Natural killer cell treated with Interleukin-12 subunit alpha and Interleukin-12 subunit beta and Interleukin-15 and Interleukin-18, amount 100 ng/mL, for 72 hours (primary cell): ENCODE data around the gene SPDYE1. TPM values are rescaled to one million over a fixed set of nuclear protein-coding genes. Genes with fewer than 3 reads are reported as not detected.
A peak's percentile ranks its signal among the peaks of the same experiment; 100 is the strongest.
"Not testable (repeated sequence)": the region's sequence is repeated elsewhere in the genome, so short reads cannot be mapped to it uniquely, and the experiment has no call there.

Source experiments
- ATAC-seq, 2 donors: fragments of 150-1000 bp; cut with Tn5 transposase in 1 of 2; sonication (Bioruptor Pico), chemical (Tn5 transposase) in 1 of 2; 2 replicates each; pipeline ENCODE4 v1.10.0; 2021
- DNase-seq: peaks from one replicate; pipeline ENCODE4 v3.0.0; 2022; ENCODE audit warnings: low spot score
- H3K27ac Mint-ChIP-seq, 2 donors: 1 replicate in 1 of 2; 2 replicates in 1 of 2; pipeline ENCODE4 v1.8.0; 2022; ENCODE audit warnings: mixed read lengths in 2 of 2, mild to moderate bottlenecking in 1 of 2, moderate library complexity in 1 of 2
- H3K27me3 Mint-ChIP-seq, 2 donors: 1 replicate in 1 of 2; 2 replicates in 1 of 2; pipeline ENCODE4 v1.8.0; 2022; ENCODE audit warnings: mixed read lengths in 2 of 2
- H3K36me3 Mint-ChIP-seq: one replicate; pipeline ENCODE4 v1.8.0; 2022; ENCODE audit warnings: mixed read lengths
- H3K4me1 Mint-ChIP-seq, 2 donors: 1 replicate in 1 of 2; 2 replicates in 1 of 2; pipeline ENCODE4 v1.8.0; 2022; ENCODE audit warnings: low read depth in 2 of 2, mixed read lengths in 2 of 2, mild to moderate bottlenecking in 1 of 2
- H3K4me3 Mint-ChIP-seq: one replicate; pipeline ENCODE4 v1.8.0; 2022; ENCODE audit warnings: mixed read lengths
- H3K9me3 Mint-ChIP-seq: 2 replicates; pipeline ENCODE4 v1.8.0; 2022; ENCODE audit warnings: mixed read lengths
- total RNA-seq, 2 donors: library from RNA; stranded (reverse); gene quantifications; one replicate each; pipeline ENCODE4 v1.2.3, GENCODE V29; 2022

The SPDYE1 gene, protein sequence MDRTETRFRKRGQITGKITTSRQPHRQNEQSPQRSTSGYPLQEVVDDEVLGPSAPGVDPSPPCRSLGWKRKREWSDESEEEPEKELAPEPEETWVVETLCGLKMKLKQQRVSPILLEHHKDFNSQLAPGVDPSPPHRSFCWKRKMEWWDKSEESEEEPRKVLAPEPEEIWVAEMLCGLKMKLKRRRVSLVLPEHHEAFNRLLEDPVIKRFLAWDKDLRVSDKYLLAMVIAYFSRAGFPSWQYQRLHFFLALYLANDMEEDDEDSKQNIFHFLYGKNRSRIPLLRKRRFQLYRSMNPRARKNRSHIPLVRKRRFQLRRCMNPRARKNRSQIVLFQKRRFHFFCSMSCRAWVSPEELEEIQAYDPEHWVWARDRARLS
- total RNA-seq, result not detected

DNA sequence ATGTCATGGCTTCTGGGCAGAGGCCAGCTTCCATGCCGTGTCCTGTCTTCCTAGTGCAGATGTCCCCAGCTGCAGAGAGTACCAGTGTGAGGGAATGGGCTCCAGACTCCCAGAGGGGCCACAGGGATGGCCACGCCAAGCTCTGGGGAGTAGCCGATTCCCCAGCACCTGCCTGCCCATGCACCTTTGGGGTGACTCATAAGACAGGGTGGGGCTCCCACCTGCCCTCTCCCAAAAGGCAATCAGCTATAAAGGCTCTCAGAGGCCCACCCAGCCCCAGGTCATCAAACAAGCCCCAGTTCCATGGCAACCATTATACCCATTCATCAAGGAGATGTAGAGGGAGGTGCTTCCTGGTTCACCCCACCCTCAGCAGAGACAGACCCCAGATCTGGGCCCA lies at the start of gene SPDYE1:
Gene SPDYE1 (plus strand): TSS at position 366 of the 400 bp plus-strand sequence. CDS start 2,053 bp downstream, outside the sequence.
- H3K9me3 Mint-ChIP-seq, DNase-seq, H3K36me3 Mint-ChIP-seq, H3K27ac Mint-ChIP-seq, H3K4me3 Mint-ChIP-seq, H3K4me1 Mint-ChIP-seq, H3K27me3 Mint-ChIP-seq, ATAC-seq: not testable (repeated sequence)

DNA sequence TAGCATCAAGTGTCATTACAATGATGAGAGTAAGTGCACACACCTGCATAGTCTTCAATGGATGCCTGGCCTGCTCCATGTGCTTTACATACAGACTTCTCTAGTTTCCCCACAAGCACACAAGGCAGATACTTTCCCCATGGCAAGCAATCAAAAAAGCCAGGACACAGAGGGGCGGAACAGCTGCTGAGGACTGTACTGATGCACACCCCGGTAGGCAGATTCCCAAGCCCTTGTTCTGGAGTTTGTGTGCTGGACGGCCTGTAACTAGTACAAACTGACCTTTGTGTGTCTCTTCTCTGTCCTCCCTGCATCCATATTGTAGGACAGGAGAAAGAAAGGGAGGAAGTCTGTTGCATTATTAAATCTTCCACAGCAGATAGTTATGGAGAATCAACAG lies 45.7 kb upstream of the SPDYE1 start:
- DNase-seq (no peak), ATAC-seq (no peak)
- Mint-ChIP-seq H3K27me3 (no peaks in the 10 kb centered on the region), H3K4me1 (peaks cover 0 to 2% of the 10 kb centered on the region in 2 donors), H3K27ac (no peak overlapping the region), H3K4me3 (no peak overlapping the region), H3K9me3 (no peaks in the 10 kb centered on the region), H3K36me3 (no peaks in the 10 kb centered on the region)

DNA sequence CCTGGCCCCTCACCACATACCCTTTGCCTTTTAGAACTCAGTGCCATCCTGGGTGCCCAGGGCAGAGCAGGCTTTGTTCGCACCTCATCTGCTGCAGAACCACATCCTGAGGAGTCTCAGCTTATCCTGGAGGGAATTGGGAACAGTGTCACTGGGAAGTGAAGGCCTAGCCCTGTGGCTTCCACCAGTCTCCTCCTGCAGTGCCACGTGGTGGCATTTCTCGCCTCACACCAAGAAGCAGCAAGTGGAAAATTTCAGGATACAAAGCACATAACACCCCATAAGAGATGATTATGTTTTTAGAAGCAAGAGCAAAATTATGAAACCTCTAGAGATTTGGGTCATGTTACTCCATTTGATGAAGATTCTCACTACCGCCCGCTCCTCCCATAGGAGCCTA lies 44.6 kb upstream of the SPDYE1 start:
- Mint-ChIP-seq H3K4me3 (no peak overlapping the region), H3K4me1 (peaks cover 0 to under 1% of the 10 kb centered on the region in 2 donors), H3K27ac (peak overlapping the region in 1 of 2 donors; percentile 50), H3K27me3 (no peaks in the 10 kb centered on the region), H3K9me3 (no peaks in the 10 kb centered on the region), H3K36me3 (no peaks in the 10 kb centered on the region)
- no peak for DNase-seq
- no peak for ATAC-seq

DNA sequence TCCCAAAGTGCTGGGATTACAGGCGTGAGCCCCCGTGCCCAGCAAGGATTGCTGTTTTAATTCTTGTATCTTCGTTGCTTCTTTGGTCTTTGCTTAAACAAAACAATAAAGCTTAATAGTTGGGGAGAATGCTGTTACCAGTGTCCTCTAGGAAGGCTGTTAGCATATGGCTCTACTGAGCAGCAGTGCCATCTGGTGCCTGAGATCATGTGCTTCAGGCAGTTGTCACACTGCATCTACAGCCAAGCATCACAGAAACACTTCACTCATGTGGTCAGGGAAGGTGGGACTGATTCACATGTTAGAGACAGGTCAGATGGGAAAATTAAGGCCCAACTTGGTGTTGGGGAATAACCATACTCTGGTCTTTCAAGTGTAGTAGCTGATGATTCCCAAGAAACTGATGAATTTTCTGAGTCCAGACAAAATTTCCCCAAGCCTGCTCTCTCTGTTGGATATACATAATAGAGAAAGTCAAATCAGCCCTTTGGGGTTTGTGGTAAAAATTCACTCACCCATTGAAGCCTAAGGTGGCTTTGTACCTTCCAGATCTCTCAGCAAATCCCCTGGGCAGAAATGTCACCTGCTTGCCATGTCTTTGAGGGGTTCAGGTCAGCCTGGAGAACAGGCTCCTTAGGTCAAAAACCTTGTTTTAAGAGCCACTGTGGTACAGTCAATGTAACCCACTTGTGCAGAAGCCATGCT lies 43.0 kb upstream of the SPDYE1 start:
- Mint-ChIP-seq H3K27ac (no peak overlapping the region), H3K27me3 (no peaks in the 10 kb centered on the region), H3K4me3 (no peak overlapping the region), H3K36me3 (no peaks in the 10 kb centered on the region), H3K4me1 (no peaks in the 10 kb centered on the region), H3K9me3 (no peaks in the 10 kb centered on the region)
- DNase-seq (no peak), ATAC-seq (no peak)

DNA sequence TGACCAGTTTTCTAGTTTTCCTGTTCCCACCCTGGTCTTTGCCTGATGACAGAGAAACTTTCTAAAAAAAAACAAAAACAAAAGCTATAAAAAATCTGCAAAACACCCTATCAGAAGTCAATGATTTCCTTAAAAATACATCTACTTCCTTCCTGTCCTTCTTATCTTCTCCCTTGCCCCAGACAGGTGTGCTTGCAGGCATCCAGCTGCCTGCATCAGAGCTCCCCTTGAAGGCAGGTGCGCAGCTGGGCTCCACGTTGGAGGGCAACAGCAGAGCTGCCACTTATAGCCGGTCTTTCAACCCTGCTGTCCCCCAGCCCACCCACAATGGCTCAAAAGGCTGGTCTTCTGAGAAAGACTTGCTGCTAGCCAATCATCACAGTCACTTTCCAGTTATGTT lies 41.7 kb upstream of the SPDYE1 start:
- H3K36me3 Mint-ChIP-seq, result no peaks in the 10 kb centered on the region
- H3K4me1 Mint-ChIP-seq, result peaks cover 0 to 1% of the 10 kb centered on the region in 2 donors
- H3K9me3 Mint-ChIP-seq, result no peaks in the 10 kb centered on the region
- DNase-seq (no peak), ATAC-seq (no peak)
- no peaks in the 10 kb centered on the region for H3K27me3 Mint-ChIP-seq
- no peak overlapping the region for H3K4me3 Mint-ChIP-seq
- H3K27ac Mint-ChIP-seq, result no peak overlapping the region

DNA sequence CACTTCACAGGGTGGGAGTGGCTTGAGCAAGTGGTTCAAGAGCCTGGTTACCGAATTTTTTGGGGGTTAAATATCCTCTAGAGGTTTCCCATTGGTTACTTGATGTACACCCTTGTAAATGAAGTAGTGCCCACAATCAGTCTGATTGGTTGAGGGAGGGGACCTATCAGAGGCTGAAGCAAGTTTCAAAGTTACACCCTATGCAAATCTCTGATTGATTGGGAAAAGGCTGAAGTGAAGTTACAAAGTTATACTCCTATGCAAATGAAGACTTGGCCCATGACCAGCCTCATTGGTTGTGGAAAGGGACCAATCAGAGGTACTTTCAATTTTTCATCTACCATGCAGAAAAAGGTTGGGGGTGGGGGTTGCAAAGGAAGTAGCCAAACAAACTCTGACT lies 36.8 kb upstream of the SPDYE1 start:
- ATAC-seq (peak in 1 of 2 donors; percentile 5), DNase-seq (no peak)
- H3K4me3 Mint-ChIP-seq, result no peak overlapping the region
- no peaks in the 10 kb centered on the region for H3K27me3 Mint-ChIP-seq
- no peaks in the 10 kb centered on the region for H3K36me3 Mint-ChIP-seq
- H3K9me3 Mint-ChIP-seq, result no peaks in the 10 kb centered on the region
- peaks cover 0 to 2% of the 10 kb centered on the region in 2 donors for H3K4me1 Mint-ChIP-seq
- no peak overlapping the region for H3K27ac Mint-ChIP-seq

DNA sequence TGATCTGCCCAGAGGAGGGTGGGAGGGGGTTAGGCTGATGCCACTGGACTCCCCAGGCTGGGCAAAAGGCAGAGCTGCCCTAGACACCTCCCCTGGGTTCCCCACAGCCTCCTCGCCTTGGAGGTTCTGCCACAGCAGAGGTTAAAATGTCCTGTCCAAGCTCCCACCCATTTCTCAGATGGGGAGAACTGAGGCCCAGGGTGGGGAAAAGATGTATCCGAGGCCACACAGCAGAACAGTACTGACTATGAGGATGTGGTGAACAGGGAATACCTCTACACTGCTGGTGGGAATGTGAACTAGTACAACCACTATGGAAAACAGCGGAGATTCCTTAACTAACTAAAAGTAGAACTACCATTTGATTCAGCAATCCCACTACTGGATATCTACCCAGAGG lies 31.3 kb upstream of the SPDYE1 start:
- not testable (repeated sequence) for H3K36me3 Mint-ChIP-seq, H3K27ac Mint-ChIP-seq, H3K27me3 Mint-ChIP-seq, ATAC-seq, H3K4me1 Mint-ChIP-seq, H3K9me3 Mint-ChIP-seq, H3K4me3 Mint-ChIP-seq, DNase-seq

DNA sequence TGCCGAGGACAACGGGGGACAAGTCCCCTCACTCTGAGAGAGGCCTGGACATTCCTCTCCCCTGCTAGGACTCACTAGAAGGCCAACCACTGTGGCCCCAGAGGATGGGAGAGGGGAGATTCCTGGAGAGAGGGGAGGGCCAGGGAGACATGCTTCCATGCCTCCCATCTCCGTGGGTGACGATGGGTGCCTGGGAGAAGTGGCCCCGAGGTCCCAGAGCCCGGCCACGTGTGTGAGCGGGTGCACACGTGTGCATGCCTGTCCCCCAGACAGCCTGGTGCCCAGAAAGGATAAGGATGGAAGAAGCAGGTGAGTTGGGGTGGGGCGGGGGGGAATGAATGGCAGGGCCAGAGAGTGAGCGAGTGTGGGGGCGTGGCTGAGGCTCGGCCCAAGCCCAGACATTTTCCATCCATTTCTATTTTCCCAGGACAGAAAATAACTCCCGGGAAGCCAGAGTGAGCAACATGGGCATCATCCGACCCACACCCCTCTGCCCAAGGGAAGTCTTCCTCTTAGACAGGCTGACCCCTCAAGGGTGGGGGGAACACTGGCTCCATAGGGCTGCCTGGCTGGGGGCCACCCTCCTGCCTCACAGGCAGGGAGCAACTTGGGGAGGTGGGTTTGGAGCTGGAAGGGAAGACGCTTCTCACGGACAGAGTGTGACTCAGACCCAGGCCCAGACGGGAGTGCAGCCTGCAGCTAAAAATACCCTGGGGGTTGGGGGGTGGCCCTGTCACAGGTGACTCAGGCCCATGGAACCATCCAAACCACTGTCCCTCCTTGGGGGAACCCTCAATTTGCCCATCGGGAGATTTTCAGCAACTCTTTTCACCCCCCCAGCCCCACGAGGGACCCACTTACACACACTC lies 29.3 kb upstream of the SPDYE1 start:
- H3K36me3 Mint-ChIP-seq, H3K4me1 Mint-ChIP-seq, H3K27ac Mint-ChIP-seq, H3K9me3 Mint-ChIP-seq, H3K27me3 Mint-ChIP-seq, H3K4me3 Mint-ChIP-seq, DNase-seq: not testable (repeated sequence)
- ATAC-seq, result peak in 1 of 2 donors; percentile 31

DNA sequence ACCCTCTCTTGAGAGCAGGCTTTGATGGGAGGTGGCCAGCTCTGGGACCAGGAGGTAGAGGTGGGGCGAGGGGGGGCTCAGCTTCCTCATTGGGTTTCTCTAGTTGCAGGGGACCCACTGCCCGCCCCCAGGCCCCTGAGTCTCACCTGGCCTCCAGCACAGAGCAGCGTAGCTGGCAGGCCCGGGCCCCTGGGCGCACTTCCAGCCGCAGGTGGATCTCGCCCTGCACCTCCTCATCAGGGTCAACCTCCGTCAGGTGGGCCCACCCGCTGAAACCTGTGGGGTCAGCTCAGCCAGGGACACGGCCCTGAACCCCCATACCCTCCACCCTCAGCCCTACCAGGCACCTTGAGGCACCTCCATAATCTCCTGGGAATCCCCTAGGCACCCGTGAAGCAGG lies 28.1 kb upstream of the SPDYE1 start:
- not testable (repeated sequence) for H3K27me3 Mint-ChIP-seq, H3K36me3 Mint-ChIP-seq, H3K4me3 Mint-ChIP-seq, H3K27ac Mint-ChIP-seq, H3K4me1 Mint-ChIP-seq, DNase-seq, ATAC-seq, H3K9me3 Mint-ChIP-seq

DNA sequence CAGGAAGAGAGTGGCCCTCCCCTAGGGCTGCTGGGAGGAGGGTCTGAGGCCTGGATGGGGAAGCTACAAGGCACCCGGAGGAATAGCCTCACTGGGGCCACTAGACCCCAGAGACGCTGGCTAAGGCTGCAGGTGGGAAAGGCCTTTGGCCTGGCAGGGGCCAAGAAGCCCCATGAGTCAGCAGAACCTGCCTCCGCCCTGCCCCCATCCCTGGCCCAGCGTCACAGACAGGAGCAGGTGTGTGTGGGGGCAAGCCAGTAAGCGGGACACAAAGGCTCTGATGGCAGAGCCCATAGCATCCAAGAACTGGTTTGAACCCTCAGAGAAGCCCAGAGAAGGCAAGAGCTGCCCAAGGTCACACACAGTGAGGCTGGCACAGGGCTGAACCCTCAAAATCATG lies 27.0 kb upstream of the SPDYE1 start:
- not testable (repeated sequence) for ATAC-seq, H3K27me3 Mint-ChIP-seq, H3K36me3 Mint-ChIP-seq, H3K9me3 Mint-ChIP-seq, DNase-seq, H3K4me1 Mint-ChIP-seq, H3K27ac Mint-ChIP-seq, H3K4me3 Mint-ChIP-seq

DNA sequence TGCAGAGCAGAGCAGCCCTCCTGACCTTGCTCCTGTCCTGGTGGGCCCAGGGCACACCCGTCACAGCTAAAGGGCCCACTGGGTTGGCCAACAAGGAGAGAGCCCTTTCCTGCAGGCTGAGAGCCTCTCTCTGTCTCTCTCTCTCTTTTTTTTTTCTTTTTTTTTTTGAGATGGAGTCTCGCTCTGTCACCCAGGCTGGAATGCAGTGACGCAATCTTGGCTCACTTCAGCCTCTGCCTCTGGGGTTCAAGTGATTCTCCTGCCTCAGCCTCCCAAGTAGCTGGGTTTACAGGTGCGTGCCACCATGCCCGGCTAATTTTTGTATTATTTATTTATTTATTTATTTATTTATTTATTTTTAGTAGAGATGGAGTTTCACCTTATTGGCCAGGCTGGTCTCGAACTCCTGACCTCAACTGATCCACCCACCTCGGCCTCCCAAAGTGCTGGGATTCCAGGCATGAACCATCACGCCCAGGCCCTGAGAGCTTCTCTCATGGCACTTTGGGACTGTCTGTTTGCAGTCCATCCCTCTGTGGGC lies 23.6 kb upstream of the SPDYE1 start:
- H3K4me1 Mint-ChIP-seq, H3K36me3 Mint-ChIP-seq, H3K9me3 Mint-ChIP-seq, H3K27me3 Mint-ChIP-seq, H3K27ac Mint-ChIP-seq, ATAC-seq, DNase-seq, H3K4me3 Mint-ChIP-seq: not testable (repeated sequence)

DNA sequence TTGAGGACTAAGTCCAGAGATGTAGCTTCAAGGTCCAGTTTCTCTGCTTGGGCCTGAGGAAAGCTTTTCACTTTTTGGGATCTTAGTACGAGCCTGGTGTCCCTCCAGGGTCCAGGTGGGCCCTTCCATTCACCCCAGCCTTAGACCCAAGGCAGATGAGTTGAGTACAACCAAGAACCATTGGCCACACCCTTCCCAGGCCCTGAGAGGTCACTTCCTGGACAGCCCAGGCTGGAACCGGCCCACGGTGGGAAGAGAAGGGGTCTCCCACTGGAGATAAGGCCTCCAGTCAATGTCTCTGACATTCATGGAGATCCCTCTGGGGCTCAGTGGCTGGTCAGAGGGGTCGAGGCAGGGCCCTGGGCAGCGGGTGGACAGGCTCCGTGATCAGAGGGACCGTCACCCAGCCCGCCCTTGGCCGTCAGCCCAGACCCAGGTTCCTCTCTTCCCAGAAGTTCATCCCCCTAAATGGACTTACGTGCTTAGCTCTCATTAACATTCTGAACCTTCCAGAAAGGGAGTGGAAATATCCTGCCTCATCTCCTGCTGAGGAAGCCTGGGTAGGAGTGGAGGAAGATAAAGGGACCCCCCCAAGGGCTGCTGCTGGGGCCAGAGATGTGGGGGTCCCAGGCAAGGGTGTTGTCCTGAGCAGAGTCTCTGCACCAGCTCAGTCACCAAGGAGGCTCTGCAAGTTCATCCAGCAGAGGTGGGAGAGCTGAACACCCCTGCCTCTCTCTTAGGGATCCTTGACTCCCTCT lies 22.8 kb upstream of the SPDYE1 start:
- H3K4me1 Mint-ChIP-seq, H3K36me3 Mint-ChIP-seq, DNase-seq, H3K4me3 Mint-ChIP-seq, H3K27me3 Mint-ChIP-seq, H3K9me3 Mint-ChIP-seq, H3K27ac Mint-ChIP-seq, ATAC-seq: not testable (repeated sequence)

DNA sequence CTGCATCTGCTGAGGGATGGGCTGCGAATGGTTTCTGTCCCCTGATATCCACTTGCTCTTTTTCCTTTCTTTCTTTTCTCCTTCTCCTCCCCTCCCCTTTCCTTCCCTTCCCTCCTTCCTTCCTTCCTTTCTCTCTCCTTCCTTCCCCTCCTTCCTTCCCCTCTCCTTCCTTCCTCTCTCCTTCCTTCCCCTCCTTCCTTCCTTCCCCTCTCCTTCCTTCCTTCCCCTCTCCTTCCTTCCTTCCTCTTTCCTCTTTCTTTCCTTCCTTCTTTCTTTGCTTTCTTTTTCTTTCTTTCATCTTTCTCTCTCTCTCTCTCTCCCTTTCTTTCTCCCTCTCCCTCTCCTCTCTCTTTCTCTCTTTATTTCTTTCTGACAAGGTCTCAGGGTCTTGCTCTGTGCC lies 20.2 kb upstream of the SPDYE1 start:
- Mint-ChIP-seq H3K9me3 (no peaks in the 10 kb centered on the region), H3K27ac (no peak overlapping the region), H3K36me3 (no peaks in the 10 kb centered on the region), H3K4me1 (no peaks in the 10 kb centered on the region), H3K4me3 (no peak overlapping the region), H3K27me3 (no peaks in the 10 kb centered on the region)
- ATAC-seq, result no peak
- no peak for DNase-seq
